GM19463 (cell line): ENCODE data around the gene TTLL11.

Source experiments
- ATAC-seq: cut with Tn5 transposase; IDR thresholded peaks from one replicate; pipeline ENCODE4 v1.9.1; 2021; ENCODE audit warnings: mild to moderate bottlenecking, moderate library complexity; ENCODE audit not compliant: unreplicated experiment

The TTLL11 gene

DNA sequence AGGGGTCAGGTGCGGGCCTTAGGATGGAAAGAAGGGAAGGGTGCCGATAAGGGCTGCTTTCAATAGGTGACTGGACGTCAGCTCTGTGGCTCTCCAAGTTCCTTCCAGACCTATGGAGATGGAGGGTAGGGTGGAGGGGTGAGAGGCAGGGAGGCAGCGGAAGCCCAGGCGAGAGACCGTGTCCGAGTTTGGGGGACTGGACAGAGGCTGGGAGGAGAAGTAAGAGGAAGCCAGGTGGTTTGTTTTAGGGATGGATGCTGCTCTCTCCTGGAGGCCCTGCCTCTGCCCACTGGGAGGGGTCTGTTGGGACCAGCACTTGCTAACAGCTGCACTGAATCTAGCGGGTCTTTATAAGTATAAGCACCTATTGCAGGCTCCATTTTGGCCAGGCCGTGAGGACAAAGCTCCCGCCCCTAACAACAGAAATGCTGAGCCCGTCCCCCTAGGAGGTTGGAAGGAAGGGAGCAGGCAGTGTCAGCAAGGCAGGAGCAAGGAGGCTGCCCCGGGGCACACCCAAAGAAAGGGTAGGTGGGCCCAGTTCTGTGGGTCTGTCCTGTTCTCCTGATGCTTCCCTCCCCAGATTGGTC is 274.2 kb downstream of the TTLL11 start:
- no peak for ATAC-seq

DNA sequence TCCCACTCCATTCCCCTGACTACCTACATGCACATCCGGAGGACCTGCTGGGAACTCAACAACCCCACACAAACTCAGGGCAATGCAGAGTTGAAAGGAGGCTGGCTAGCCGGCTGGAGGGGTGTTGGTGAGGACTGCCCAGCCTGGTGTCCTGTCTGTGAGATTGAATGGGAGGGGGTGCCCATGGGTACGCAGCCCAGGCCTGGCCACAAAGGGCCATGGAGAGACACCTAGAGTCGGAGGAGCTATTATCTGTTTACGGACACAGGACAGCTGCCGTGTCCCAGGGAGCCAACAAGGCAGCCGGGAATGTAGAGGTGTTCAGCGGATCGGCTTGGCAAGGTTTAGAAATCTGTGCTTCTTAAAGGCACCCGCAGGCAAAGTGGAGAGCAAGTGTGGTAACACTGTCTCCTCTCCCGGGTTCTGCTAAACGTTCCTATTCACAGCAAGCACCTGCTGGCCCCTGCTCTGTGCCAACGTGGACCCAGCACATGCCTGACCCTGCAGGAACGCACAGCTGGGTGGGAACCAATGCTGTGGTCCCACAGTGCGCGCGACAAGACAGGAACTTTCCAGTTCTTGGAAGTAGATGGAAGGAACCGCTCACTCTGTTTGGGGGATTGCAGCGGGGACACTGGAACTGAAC is 275.0 kb downstream of the TTLL11 start:
- ATAC-seq: no peak

DNA sequence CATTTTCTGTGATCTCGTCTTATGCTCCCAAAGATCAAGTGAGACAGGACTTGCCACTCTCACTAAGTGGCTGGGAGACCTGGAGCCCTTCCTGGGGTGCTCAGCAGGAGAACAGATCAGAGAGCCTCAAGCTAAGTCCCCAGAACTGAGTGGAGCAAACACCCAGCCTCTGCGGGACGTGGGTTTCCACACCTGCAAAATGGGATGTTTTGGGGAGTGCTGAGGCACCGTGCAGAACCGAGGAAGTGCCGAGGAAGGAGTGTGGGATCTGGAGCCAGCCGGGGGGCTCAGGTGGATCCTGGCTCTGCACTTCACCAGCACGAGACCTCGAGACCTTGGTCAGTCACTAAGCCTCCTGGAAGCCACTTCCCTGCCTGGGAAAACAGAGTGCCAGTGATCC is 275.6 kb downstream of the TTLL11 start:
- no peak for ATAC-seq

DNA sequence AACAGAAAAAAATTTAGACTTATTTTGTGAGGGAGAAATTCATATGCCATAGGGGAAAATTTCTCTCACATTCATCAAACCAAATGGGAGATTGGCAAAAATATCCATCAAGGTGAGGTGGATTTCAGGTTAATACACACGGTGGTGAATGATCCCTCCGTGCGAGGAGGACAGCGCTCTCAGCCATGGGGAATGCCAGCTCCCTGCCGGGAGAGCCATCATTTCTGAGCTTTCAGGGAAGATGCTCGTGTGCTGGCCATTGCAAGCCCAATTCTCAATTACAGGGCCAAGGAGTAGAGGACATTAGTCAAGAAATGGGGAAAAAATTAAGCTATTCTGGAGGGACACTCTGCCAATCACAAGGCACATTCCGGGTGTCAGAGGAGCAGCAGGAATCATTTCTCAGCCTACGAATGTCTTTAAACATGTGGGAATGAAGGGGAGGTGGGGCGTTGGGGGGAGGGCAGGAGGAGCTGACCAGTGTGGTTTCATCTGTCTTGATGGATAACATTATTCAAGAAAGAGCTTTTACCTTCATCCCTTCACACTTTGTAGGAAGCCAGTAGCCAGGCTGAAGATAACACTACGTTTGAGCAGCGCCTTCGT is 276.2 kb downstream of the TTLL11 start:
- ATAC-seq: no peak

DNA sequence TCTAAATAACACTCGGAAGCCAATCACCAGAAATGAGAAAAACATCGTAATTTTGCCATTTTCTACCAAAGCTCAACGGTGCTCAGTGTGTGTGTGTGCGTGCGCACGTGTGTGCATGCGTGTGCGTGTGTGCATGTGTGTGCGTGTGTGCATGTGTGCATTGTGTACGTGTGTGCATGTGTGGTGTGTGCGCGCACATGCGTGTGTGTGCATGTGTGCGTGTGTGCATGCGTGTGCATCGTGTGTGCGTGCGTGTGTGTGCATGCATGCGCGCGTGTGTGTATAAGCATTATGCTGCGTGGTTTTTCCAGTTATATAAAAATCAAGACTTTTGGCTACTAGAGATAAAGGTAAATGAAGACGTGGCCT is 276.7 kb downstream of the TTLL11 start:
- ATAC-seq: no peak

DNA sequence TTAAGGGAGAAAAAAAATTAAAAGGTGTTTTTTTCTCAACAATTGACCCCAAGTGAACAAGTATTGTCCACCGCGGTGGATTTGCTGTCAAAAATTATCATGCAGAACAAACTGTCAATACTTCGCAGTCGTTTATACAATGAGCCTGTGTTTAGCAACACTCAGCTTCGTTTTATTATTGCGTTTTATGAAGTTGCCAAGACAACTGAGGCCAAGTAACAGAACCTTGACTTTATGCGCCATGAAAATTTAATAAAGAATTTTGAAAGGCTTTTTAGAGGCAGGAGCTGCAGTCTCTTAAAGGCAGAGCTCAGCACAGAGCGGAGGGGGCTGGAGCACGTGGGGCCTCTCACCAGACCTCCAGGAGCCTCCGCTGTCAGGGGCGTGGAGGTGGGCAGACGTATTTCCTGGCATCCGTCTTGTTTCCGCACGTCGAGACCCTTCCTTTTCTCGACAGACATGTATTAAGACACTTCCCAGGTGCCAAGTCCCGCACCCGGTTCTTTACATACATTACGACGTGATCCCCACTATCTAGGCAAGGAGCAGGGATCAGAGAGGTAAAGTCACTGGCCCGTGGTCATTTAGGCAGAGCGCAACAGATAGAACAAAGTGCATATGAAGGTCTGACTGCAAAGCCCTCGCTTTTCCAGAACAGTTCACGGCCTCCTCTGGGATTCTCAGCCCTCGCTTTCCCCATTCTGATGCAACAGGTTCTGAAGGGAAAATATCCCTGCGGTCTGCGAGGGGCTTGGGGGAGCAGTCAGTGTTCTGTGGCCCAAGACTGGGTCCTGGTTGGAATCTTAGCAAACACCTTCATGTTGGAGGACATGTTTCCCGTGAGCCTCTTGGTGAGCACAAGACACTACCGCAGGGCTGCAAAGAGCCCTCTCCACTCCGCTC is 277.3 kb downstream of the TTLL11 start:
- no peak for ATAC-seq

DNA sequence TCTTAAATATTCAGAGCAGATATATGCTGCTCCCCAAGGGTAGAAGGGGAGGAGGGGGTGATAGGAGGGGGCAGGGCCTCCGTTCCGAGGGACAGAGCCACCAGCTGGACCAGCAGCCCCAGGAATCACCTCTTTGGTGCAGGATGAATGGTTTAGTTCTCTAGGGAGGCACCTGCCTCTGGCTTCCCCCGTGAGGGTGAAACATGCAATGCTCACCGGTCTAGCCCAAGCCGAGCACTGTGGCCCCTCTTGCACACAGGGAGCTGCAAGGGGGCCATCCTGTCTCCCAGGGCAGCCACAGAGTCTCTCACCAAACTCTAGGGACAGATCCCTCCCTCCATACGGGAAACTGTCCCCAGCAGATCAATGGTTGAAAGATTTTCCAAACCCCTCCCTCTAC is 278.0 kb downstream of the TTLL11 start:
- no peak for ATAC-seq

DNA sequence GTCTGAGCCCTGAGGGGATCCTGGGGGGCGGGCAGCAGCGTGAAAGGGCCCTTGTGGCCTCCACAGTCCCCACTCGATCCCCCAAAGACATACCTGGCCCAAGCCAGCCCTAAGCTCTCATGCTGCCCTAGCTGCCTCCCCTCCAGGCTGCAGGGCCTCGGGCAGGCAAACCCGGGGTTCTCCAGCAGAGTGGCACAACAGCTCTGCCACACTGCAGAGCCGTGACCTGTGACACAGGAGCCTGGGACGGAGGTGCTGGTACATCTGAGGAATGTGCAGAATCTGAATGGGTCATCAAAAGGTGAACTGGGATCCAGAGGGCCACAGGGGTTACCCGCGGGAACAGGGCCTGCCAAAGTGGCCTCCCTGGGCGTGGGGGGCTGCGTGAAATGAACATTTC is 278.5 kb downstream of the TTLL11 start:
- no peak for ATAC-seq

DNA sequence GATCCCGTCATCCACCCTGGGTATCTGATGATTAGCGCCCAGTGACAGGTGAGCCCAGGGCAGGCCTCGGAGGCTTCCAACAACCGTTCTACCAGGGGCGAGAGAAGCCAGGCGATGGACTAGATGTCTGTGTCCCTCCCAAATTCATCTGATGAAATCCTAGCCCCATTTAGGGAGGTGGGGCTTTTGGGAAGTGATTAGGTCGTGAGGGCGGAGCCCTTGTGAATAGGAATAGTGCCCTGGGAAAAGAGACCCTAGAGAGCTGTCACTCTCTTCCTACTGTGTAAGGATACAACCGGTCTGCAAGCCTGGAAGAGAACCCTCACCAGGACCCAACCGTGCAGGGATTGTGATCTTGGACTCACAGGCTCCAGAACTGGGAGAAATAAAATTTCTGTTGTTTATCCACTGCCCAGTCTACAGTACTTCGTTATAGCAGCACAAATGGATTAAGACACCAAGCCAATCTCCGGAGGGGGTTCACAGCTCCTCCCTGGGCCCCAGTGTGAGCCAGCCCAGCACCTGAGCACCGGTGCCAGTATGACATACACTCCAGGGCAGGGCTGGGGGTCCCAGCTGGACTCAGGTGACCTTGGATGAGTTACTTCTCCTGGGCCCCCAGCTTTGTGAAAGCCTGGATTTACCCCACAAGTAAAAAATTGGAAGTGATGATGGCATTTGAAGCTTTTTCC is 279.4 kb downstream of the TTLL11 start:
- ATAC-seq: no peak

DNA sequence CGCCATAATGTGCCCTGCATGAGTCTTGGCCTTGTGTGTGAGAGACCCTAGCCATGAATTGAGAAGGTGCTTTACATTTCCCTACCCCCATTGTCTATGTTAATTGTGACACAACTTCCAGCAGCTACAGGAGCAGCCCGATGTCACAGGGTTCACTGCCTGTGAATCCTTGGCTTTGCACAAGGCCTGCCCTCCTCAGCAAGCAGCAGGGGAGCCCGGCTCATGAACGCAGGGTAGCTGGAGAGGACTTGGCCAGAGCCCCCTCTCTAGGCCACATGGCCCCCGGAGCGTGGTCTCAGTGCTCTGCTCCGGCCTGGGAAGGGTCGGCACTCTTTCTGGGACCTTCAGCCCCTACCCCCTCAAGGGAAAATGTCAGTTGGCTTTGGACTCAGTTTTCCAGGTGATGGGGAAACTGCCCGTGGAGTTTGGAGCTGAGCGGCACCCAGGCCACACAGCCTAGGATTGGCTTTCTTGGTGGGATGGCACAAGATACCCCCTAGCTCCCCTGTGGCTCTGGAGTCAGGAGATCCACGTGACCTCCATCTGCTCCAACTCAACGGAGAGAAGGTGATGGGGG is 280.9 kb downstream of the TTLL11 start:
- no peak for ATAC-seq

DNA sequence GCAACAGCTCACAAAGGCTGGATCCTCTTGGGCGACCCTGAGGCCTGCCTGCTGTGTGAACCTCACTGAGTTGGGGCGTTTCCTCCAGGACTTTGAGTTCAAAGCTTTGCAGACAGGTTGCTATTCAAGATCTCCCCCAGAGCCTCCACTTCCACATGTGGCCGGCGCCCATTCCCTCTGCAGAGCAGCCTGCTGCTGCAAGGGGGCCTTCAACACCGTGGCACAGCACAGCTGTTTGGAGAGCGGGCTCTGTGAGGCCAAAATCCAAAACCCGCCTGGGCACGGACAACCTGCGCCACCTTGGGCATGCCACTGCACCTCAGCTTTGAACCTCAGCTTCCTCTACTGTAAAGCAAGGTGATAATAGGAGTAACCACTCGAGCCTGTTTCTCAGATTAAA is 281.4 kb downstream of the TTLL11 start:
- no peak for ATAC-seq

DNA sequence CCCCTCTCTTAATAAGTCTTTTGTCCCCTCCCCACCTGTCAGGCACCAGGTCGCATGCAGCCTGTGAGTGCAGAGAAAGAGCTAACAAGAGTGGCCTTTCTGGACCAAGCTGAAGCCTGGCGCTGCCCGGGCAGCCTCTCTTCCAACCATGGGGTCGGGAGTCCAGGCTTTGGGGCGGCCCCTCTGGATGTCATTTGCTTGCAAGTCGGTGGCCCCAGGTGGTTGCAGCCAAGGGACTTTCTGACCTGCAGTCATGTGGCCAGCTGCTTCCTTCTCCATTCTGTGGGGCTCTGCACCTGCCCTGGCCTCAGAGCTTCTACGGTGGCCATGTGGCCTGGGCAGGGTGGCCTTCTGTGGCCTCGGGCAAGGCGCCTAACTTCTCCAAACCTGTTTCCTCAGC is 282.0 kb downstream of the TTLL11 start:
- no peak for ATAC-seq

DNA sequence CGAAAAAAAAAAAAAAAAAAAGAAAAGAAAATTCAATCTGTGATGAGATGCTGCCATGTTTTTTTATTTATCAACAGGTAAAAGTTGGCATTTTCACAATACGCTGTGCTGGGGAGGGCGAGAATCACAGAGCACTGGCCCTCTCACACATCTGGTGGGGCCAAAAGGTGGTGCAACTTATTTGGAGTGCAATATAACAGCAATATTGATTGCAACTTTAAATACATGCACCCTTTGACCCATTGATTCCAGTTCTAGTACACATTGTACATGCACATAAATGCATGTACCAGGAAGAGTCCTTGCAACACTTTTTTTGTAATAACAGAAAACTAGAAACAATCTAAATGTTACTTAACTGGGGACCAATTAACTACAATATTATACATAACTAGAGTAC is 282.6 kb downstream of the TTLL11 start:
- no peak for ATAC-seq

DNA sequence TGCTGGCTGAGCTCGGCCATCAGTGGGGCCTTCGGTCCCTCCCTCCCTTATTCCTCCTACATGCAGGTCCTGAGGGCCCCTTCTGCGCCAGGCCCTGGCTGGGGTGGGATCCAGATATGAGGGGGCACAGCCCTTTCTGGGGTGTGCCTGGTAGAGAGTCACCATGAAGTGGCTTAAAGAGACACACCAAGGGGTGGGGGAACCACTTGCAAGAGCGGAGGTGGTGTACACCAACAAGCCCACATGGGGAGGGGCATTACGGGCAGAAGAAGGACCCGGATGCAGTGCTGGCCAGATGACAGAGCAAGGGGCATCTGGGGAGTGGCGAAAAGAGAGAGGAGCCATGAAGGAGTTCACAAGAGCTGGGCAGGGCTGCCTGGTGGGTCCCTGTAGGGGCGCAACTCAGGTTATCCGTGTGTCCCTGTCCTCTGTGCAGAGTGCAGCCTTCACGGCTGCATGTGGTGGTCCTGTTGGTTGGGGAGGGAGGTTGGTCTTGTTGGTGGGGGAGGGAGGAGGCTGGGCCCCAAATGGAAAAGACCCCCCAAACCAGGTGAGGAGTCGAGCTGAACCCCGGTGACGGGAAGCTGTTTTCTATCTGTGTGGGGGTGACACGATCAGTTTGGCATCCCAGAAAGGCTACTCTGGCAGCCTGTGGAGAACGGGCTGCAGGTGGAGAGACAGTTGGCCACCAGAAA is 283.6 kb downstream of the TTLL11 start:
- no peak for ATAC-seq

DNA sequence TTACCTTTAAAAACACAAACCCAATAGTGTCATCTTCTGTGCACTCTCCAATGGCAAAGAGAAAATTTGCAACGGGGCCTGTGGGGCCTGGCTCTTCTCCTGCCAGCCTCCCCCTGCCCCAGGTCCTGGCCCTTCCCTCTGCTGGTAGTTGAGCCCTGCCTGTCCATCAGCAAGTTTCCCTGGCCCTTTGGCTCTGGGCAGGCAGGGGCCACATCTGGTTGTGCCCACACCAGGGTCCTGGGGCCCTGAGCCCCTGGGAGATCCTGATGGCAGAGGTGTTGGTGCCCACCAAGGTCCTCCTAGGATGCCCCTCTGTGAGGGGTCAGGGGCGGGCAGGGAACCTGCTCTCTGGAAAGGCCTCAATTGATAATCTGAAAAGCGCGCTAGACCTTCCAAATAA is 284.3 kb downstream of the TTLL11 start:
- no peak for ATAC-seq

DNA sequence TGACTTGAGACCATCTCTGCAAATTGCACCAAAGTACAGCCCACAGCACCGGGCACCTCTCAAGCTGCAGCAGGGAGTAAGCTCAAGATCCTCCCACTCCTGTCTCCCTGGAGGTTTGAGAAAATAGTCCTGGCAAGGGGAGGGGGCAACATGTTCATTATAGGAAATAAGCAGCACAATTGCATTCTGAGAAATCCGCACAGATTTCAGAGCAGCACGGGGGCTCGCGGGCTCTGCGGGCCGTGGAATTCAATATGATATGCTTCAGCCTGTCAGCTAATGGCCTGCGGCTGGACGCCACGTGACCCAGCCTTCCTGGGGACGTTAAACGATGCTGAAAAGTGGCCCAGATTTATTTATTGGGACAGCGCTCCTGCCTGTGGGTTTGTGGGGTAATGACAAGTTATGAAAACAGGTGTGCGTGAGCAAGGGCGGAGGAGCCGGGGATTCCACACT is 285.3 kb downstream of the TTLL11 start:
- no peak for ATAC-seq

DNA sequence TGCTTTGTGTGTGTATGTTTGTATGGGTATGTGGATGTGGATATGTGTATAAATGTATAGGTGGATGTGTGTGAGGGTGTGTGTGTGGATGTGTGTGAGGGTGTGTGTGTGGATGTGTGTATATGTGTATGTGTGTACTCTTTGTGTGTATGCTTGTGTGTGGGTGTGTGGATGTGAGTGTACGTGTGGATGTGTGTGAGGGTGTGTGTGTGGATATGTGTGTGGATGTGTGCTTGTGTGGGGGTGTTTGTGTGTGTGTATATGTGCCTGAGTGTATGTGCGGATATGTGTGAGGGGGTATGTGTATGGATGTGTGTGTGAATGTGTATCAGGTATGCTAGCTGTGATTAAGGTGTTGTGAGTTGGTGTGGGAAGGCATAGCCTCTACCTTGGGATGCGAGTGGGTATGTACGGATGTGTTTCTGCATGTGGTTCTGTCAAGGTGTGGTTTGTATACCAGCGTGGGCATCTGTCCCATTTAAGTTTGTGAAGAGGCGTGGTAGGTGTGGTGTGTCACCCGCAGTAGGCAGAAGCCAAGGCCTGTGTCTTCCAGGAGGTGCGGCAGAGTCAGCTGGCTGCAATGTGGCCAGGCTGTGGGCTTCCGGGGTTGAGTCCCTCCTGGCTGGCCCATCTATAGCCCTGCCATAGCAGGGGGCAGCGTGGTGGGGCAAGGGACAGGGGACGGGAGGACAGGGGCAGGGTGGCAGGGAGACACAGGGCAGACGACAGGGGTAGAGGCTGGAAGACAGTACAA is 285.9 kb downstream of the TTLL11 start:
- no peak for ATAC-seq

DNA sequence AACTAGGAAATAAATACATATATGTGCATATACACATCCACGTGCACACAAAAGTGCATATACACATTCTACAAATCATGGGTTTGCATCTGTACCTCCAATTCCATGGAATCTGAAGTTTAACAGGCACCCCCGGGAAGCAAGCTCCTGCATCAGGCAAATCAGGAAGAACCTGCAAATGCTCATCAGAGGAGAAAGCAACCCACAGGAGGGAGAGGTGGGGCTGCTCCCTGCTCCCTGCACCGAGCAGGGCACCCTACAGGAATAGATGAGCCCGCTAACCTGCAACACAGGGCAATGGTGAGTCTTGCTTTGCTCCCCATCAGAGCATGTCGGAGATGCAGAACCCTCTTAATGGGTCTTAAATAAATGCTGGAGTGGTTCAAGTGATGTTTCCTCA is 290.4 kb downstream of the TTLL11 start:
- no peak for ATAC-seq

DNA sequence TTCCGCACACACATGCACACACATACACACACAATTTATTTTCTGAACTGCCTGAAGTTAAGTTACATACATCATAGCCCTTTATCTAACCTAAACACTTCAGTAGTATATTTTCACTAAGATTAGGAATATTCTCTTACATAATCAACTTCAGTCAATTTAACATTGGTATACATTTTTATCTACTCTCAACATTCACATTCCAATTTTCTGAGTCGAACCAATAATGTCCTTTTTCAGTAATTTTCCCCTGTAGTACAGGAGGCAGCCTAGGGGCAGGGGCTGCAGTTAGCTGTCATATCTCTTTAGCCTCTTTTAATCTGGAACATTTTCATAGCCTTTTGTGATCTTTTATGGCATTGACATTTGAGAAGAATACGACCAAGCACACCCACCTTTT is 291.5 kb downstream of the TTLL11 start:
- ATAC-seq: no peak
